H9 (cell line): ENCODE data around the gene MCAT. TPM values are rescaled to one million over a fixed set of nuclear protein-coding genes. Genes with fewer than 3 reads are reported as not detected.

Experiments used
- DNase-seq: peaks from one replicate; pipeline ENCODE4 v3.0.0-alpha.2; 2017
- H2AFZ ChIP-seq: one replicate; pipeline ENCODE4 v1.6.1; 2013; ENCODE audit warnings: mild to moderate bottlenecking, low read length, control low read depth, moderate library complexity
- H2AK5ac ChIP-seq: 2 replicates; pipeline ENCODE4 v1.6.1; 2013; ENCODE audit warnings: low read length, control low read depth, mixed read lengths; ENCODE audit not compliant: insufficient read length
- H2BK120ac ChIP-seq: one replicate; pipeline ENCODE4 v1.6.1; 2013; ENCODE audit warnings: low read depth, mild to moderate bottlenecking, low read length, control low read depth, inconsistent platforms; ENCODE audit not compliant: poor library complexity, severe bottlenecking
- H2BK12ac ChIP-seq: 2 replicates; pipeline ENCODE4 v1.6.1; 2013; ENCODE audit warnings: low read length, control low read depth, mixed read lengths, low read depth; ENCODE audit not compliant: insufficient read length
- H2BK15ac ChIP-seq: 2 replicates; pipeline ENCODE4 v1.6.1; 2013; ENCODE audit warnings: low read depth, low read length, control low read depth
- H2BK20ac ChIP-seq: one replicate; pipeline ENCODE4 v1.6.1; 2013; ENCODE audit warnings: low read depth, mild to moderate bottlenecking, low read length, control low read depth, inconsistent platforms; ENCODE audit not compliant: poor library complexity, severe bottlenecking
- H2BK5ac ChIP-seq: 2 replicates; pipeline ENCODE4 v1.6.1; 2013; ENCODE audit warnings: low read length, control low read depth, mixed read lengths; ENCODE audit not compliant: insufficient read length
- H3K14ac ChIP-seq: 2 replicates; pipeline ENCODE4 v1.6.1; 2013; ENCODE audit warnings: low read length, control low read depth; ENCODE audit not compliant: insufficient read depth
- H3K18ac ChIP-seq: 2 replicates; pipeline ENCODE4 v1.6.1; 2013; ENCODE audit warnings: low read depth, mild to moderate bottlenecking, mixed read lengths, low read length, control low read depth; ENCODE audit not compliant: insufficient read length
- H3K23ac ChIP-seq: 2 replicates; pipeline ENCODE4 v1.6.1; 2013; ENCODE audit warnings: low read length, control low read depth, mixed read lengths, low read depth; ENCODE audit not compliant: insufficient read length
- H3K23me2 ChIP-seq: 2 replicates; pipeline ENCODE4 v1.6.1; 2013; ENCODE audit warnings: low read depth, mild to moderate bottlenecking, mixed read lengths, low read length, control low read depth; ENCODE audit not compliant: insufficient read length, poor library complexity, severe bottlenecking
- H3K27ac ChIP-seq: 2 replicates; pipeline ENCODE4 v1.5.1; 2013; ENCODE audit warnings: low read length, control low read depth, mixed read lengths, low read depth; ENCODE audit not compliant: insufficient read length
- H3K27me3 ChIP-seq: 2 replicates; pipeline ENCODE4 v1.6.1; 2013; ENCODE audit warnings: low read length, control low read depth, inconsistent platforms; ENCODE audit not compliant: insufficient read depth
- H3K4ac ChIP-seq: 2 replicates; pipeline ENCODE4 v1.6.1; 2013; ENCODE audit warnings: low read depth, mild to moderate bottlenecking, control low read depth, inconsistent platforms, low read length, moderate library complexity
- H3K4me1 ChIP-seq: 2 replicates; pipeline ENCODE4 v1.6.1; 2013; ENCODE audit warnings: low read length, control low read depth, inconsistent platforms; ENCODE audit not compliant: insufficient read depth
- H3K4me2 ChIP-seq: 2 replicates; pipeline ENCODE4 v1.6.1; 2013; ENCODE audit warnings: low read length, control low read depth, mixed read lengths; ENCODE audit not compliant: insufficient read length, insufficient read depth
- H3K56ac ChIP-seq: 2 replicates; pipeline ENCODE4 v1.6.1; 2013; ENCODE audit warnings: low read depth, mild to moderate bottlenecking, mixed read lengths, low read length, control low read depth; ENCODE audit not compliant: insufficient read length
- H3K79me1 ChIP-seq: 2 replicates; pipeline ENCODE4 v1.6.1; 2013; ENCODE audit warnings: low read depth, mild to moderate bottlenecking, moderate library complexity, low read length, control low read depth, inconsistent platforms; ENCODE audit not compliant: insufficient read depth, poor library complexity, severe bottlenecking
- H3K79me2 ChIP-seq: 2 replicates; pipeline ENCODE4 v1.6.1; 2013; ENCODE audit warnings: low read length, control low read depth, inconsistent platforms; ENCODE audit not compliant: insufficient read depth
- H3K9ac ChIP-seq: 2 replicates; pipeline ENCODE4 v1.6.1; 2013; ENCODE audit warnings: low read length, control low read depth, mixed read lengths; ENCODE audit not compliant: insufficient read length; ENCODE audit errors: extremely low read depth
- H3K9me3 ChIP-seq: one replicate; pipeline ENCODE4 v1.6.1; 2013; ENCODE audit warnings: low read depth, low read length, inconsistent platforms; ENCODE audit not compliant: control insufficient read depth
- H3T11ph ChIP-seq: one replicate; pipeline ENCODE4 v1.6.1; 2013; ENCODE audit warnings: mild to moderate bottlenecking, low read length, control low read depth, inconsistent platforms
- H4K20me1 ChIP-seq: one replicate; pipeline ENCODE4 v1.6.1; 2013; ENCODE audit not compliant: control insufficient read depth, insufficient read length, insufficient read depth
- H4K5ac ChIP-seq: 2 replicates; pipeline ENCODE4 v1.6.1; 2013; ENCODE audit warnings: low read depth, mild to moderate bottlenecking, mixed read lengths, low read length, control low read depth; ENCODE audit not compliant: insufficient read length
- H4K8ac ChIP-seq: replicated peaks from 2 replicates; pipeline ENCODE4 v1.6.1; 2013; ENCODE audit warnings: low read length, control low read depth, mixed read lengths, low read depth; ENCODE audit not compliant: insufficient read length
- H4K91ac ChIP-seq: 2 replicates; pipeline ENCODE4 v1.6.1; 2013; ENCODE audit warnings: low read depth, mild to moderate bottlenecking, moderate library complexity, mixed read lengths, low read length, control low read depth; ENCODE audit not compliant: insufficient read length
- H3K27ac Mint-ChIP-seq, 3 experiments: 2 replicates in 2 of 3; 3 replicates in 1 of 3; pipeline ENCODE4 v1.8.0; 2020 to 2021; ENCODE audit warnings: mixed read lengths in 3 of 3, mild to moderate bottlenecking in 1 of 3, moderate library complexity in 1 of 3
- H3K27me3 Mint-ChIP-seq: 2 replicates; pipeline ENCODE4 v1.8.0; 2021; ENCODE audit warnings: low read depth, mild to moderate bottlenecking, moderate library complexity, mixed read lengths
- H3K36me3 Mint-ChIP-seq, 3 experiments: 2 replicates in 2 of 3; 3 replicates in 1 of 3; pipeline ENCODE4 v1.8.0; 2020 to 2021; ENCODE audit warnings: low read depth in 3 of 3, mixed read lengths in 3 of 3; ENCODE audit not compliant: insufficient read depth in 1 of 3
- H3K4me1 Mint-ChIP-seq, 2 experiments: 2 replicates each; pipeline ENCODE4 v1.8.0; 2020; ENCODE audit warnings: mixed read lengths in 2 of 2
- H3K4me3 Mint-ChIP-seq, 2 experiments: 2 replicates in 1 of 2; 3 replicates in 1 of 2; pipeline ENCODE4 v1.8.0; 2020 to 2021; ENCODE audit warnings: mild to moderate bottlenecking in 2 of 2, mixed read lengths in 2 of 2, moderate library complexity in 1 of 2
- H3K9me3 Mint-ChIP-seq, 2 experiments: 2 replicates in 1 of 2; 3 replicates in 1 of 2; pipeline ENCODE4 v1.8.0; 2020; ENCODE audit warnings: mild to moderate bottlenecking in 2 of 2, mixed read lengths in 2 of 2, moderate library complexity in 1 of 2
- CTCF ChIP-seq: fragments of 200-600 bp; sonication (generic); conservative IDR thresholded peaks from 3 replicates; pipeline ENCODE4 v1.8.0; 2021; ENCODE audit warnings: antibody characterized with exemption, mild to moderate bottlenecking
- WGBS: extraction: QIAGEN DNeasy Blood & Tissue Kit; methylation state at CpG from one replicate; pipeline ENCODE4 v1.1.7; 2013; ENCODE audit warnings: missing lambda C conversion rate, low lambda C conversion rate, mixed read lengths; ENCODE audit not compliant: insufficient read length; ENCODE audit errors: extremely low coverage; 5-methylcytosine and 5-hydroxymethylcytosine counted together
- total RNA-seq: library from RNA; stranded (reverse); gene quantifications from 2 replicates; pipeline ENCODE4 v1.2.1, GENCODE V29; 2021

MCAT gene
- total RNA-seq, 1 experiment from 2014 or later, result 20.3 TPM

- no peak for DNase-seq
- H3K9ac ChIP-seq, result no peak overlapping the region
- H3T11ph ChIP-seq, result no peak overlapping the region
- no peak overlapping the region for H3K4ac ChIP-seq
- no CpG with 5 or more reads among the region's 9 CpGs for WGBS
- no peak overlapping the region for H4K91ac ChIP-seq
- H3K9me3 Mint-ChIP-seq, result peaks cover 13 to 14% of the 10 kb centered on the region in 2 experiments
- no peak overlapping the region for H2AK5ac ChIP-seq
- H3K4me2 ChIP-seq, result no peak overlapping the region
- H3K4me1 Mint-ChIP-seq, result peaks cover 6 to 25% of the 10 kb centered on the region in 2 experiments; a peak in 3 of 4 replicates
- H2BK12ac ChIP-seq, result no peak overlapping the region
- no peak overlapping the region for H2BK5ac ChIP-seq
- no peaks in the 10 kb centered on the region for H3K79me2 ChIP-seq
- H3K4me1 ChIP-seq, result no peaks in the 10 kb centered on the region
- H2AFZ ChIP-seq, result no peak overlapping the region
- no peak overlapping the region for H2BK15ac ChIP-seq
- 0 out of 7 replicates have a peak overlapping the region, but pooled peaks of 1 of the 3 experiments have one; percentile 66 for H3K27ac Mint-ChIP-seq
- H4K8ac ChIP-seq, result no peak overlapping the region
- peaks cover 5 to 13% (median 7%) of the 10 kb centered on the region in 3 experiments for H3K36me3 Mint-ChIP-seq
- H4K5ac ChIP-seq, result no peak overlapping the region
- peaks cover 2% of the 10 kb centered on the region; the same call in 1 of the 2 replicates for H3K27me3 Mint-ChIP-seq
- no peak overlapping the region for H3K56ac ChIP-seq
- no peaks in the 10 kb centered on the region for H3K27me3 ChIP-seq
- no peaks in the 10 kb centered on the region for H3K79me1 ChIP-seq
- H2BK20ac ChIP-seq, result no peak overlapping the region
- H2BK120ac ChIP-seq, result no peak overlapping the region
- TF ChIP-seq CTCF, result no peak
- peaks cover 5% of the 10 kb centered on the region for H3K23me2 ChIP-seq
- no peak overlapping the region for H3K23ac ChIP-seq
- no peak overlapping the region for H3K18ac ChIP-seq
- H3K9me3 ChIP-seq, result no peaks in the 10 kb centered on the region
- no peak overlapping the region for H3K4me3 Mint-ChIP-seq
- no peak overlapping the region for H3K14ac ChIP-seq
- no peak overlapping the region for H3K27ac ChIP-seq
- no peaks in the 10 kb centered on the region for H4K20me1 ChIP-seq
These were observed 51.1 kb downstream of the MCAT start for GRCh38 chr22:43092085-43092484.
